Chondrocyte (in vitro differentiated cells): ENCODE measurements around the gene FKBP8. TPM values are rescaled to one million over a fixed set of nuclear protein-coding genes. Genes with fewer than 3 reads are reported as not detected.

Experiments used
- DNase-seq: peaks from one replicate; pipeline ENCODE4 v3.0.0; 2021; ENCODE audit warnings: mixed read lengths, low spot score
- H3K27ac Mint-ChIP-seq: one replicate; pipeline ENCODE4 v1.8.0; 2021; ENCODE audit warnings: mild to moderate bottlenecking, moderate library complexity, mixed read lengths; ENCODE audit not compliant: unreplicated experiment
- H3K27me3 Mint-ChIP-seq: 2 replicates; pipeline ENCODE4 v1.8.0; 2021; ENCODE audit warnings: low read depth, mixed read lengths
- H3K36me3 Mint-ChIP-seq: 2 replicates; pipeline ENCODE4 v1.8.0; 2021; ENCODE audit warnings: low read depth, mixed read lengths
- H3K4me1 Mint-ChIP-seq: 2 replicates; pipeline ENCODE4 v1.8.0; 2021; ENCODE audit warnings: low read depth, mild to moderate bottlenecking, mixed read lengths
- H3K4me3 Mint-ChIP-seq: one replicate; pipeline ENCODE4 v1.8.0; 2021; ENCODE audit warnings: mild to moderate bottlenecking, moderate library complexity, mixed read lengths; ENCODE audit not compliant: unreplicated experiment
- H3K9me3 Mint-ChIP-seq: 2 replicates; pipeline ENCODE4 v1.8.0; 2021; ENCODE audit warnings: low read depth, mixed read lengths
- CTCF ChIP-seq: fragments of 200-600 bp; sonication (generic); IDR thresholded peaks from 2 replicates; pipeline ENCODE4 v1.5.0; 2021; ENCODE audit warnings: antibody characterized with exemption, mild to moderate bottlenecking, moderate library complexity
- total RNA-seq: library from RNA; stranded (reverse); gene quantifications from 3 replicates; pipeline ENCODE4 v1.2.1, GENCODE V29; 2021

FKBP8 gene
- total RNA-seq, 1 donor from 2014 or later: 190 TPM

GRCh38 chr19:18558202-18558555 lies 14.8 kb upstream of the FKBP8 start:
- Mint-ChIP-seq H3K4me3 (peak overlapping the region; percentile 94), H3K27me3 (no peaks in the 10 kb centered on the region), H3K36me3 (peaks cover 3% of the 10 kb centered on the region), H3K4me1 (peaks cover 26% of the 10 kb centered on the region), H3K27ac (peak overlapping the region; percentile 93), H3K9me3 (no peaks in the 10 kb centered on the region)
- DNase-seq: no peak
- TF ChIP-seq CTCF: no peak

- no peak for TF ChIP-seq CTCF
- Mint-ChIP-seq H3K27me3 (no peaks in the 10 kb centered on the region), H3K4me3 (peak within 1 kb of the TSS; percentile 94), H3K4me1 (peaks cover 26% of the 10 kb centered on the region), H3K27ac (peak within 1 kb of the TSS; percentile 93), H3K36me3 (no peaks in the 10 kb centered on the region), H3K9me3 (no peaks in the 10 kb centered on the region)
- DNase-seq: peak; percentile 96
Measured at GRCh38 chr19:18557411-18558201, 14.2 kb upstream of the FKBP8 start, which contains the start of gene KXD1. Gene KXD1 (plus strand): TSS chr19:18557870. CDS start chr19:18562057, 4,187 bp downstream.

- Mint-ChIP-seq H3K4me1 (no peaks in the 10 kb centered on the region), H3K27ac (no peak overlapping the region), H3K4me3 (no peak overlapping the region), H3K36me3 (no peaks in the 10 kb centered on the region), H3K27me3 (no peaks in the 10 kb centered on the region), H3K9me3 (no peaks in the 10 kb centered on the region)
- no peak for DNase-seq
- no peak for TF ChIP-seq CTCF
Measured at GRCh38 chr19:18551631-18552030, 8.3 kb upstream of the FKBP8 start.

GRCh38 chr19:18543814-18544475 lies 572 bp upstream of the FKBP8 start:
- Mint-ChIP-seq H3K4me1 (peaks cover 16% of the 10 kb centered on the region), H3K27ac (peak overlapping the region; percentile 51), H3K4me3 (peak overlapping the region; percentile 70), H3K9me3 (no peaks in the 10 kb centered on the region), H3K27me3 (no peaks in the 10 kb centered on the region), H3K36me3 (peaks cover 4% of the 10 kb centered on the region)
- TF ChIP-seq CTCF: no peak
- no peak for DNase-seq

- Mint-ChIP-seq H3K36me3 (peaks cover 6% of the 10 kb centered on the region), H3K27me3 (no peaks in the 10 kb centered on the region), H3K9me3 (no peaks in the 10 kb centered on the region), H3K4me3 (peak overlapping the region; percentile 84), H3K27ac (peak overlapping the region; percentile 77), H3K4me1 (peaks cover 16% of the 10 kb centered on the region)
- DNase-seq: no peak
- TF ChIP-seq CTCF: no peak
Measured at GRCh38 chr19:18541992-18542940, 1.1 kb downstream of the FKBP8 start.
